Chondrocyte (in vitro differentiated cells): Measurements from ENCODE around the gene CCDC92B. TPM values are rescaled to one million over a fixed set of nuclear protein-coding genes. Genes with fewer than 3 reads are reported as not detected.
"Not testable (repeated sequence)": the region's sequence is repeated elsewhere in the genome, so short reads cannot be mapped to it uniquely, and the experiment has no call there.

Source experiments
- DNase-seq: peaks from one replicate; pipeline ENCODE4 v3.0.0; 2021; ENCODE audit warnings: mixed read lengths, low spot score
- H3K27ac Mint-ChIP-seq: one replicate; pipeline ENCODE4 v1.8.0; 2021; ENCODE audit warnings: mild to moderate bottlenecking, moderate library complexity, mixed read lengths; ENCODE audit not compliant: unreplicated experiment
- H3K27me3 Mint-ChIP-seq: 2 replicates; pipeline ENCODE4 v1.8.0; 2021; ENCODE audit warnings: low read depth, mixed read lengths
- H3K36me3 Mint-ChIP-seq: 2 replicates; pipeline ENCODE4 v1.8.0; 2021; ENCODE audit warnings: low read depth, mixed read lengths
- H3K4me1 Mint-ChIP-seq: 2 replicates; pipeline ENCODE4 v1.8.0; 2021; ENCODE audit warnings: low read depth, mild to moderate bottlenecking, mixed read lengths
- H3K4me3 Mint-ChIP-seq: one replicate; pipeline ENCODE4 v1.8.0; 2021; ENCODE audit warnings: mild to moderate bottlenecking, moderate library complexity, mixed read lengths; ENCODE audit not compliant: unreplicated experiment
- H3K9me3 Mint-ChIP-seq: 2 replicates; pipeline ENCODE4 v1.8.0; 2021; ENCODE audit warnings: low read depth, mixed read lengths
- CTCF ChIP-seq: fragments of 200-600 bp; sonication (generic); IDR thresholded peaks from 2 replicates; pipeline ENCODE4 v1.5.0; 2021; ENCODE audit warnings: antibody characterized with exemption, mild to moderate bottlenecking, moderate library complexity
- total RNA-seq: library from RNA; stranded (reverse); gene quantifications from 3 replicates; pipeline ENCODE4 v1.2.1, GENCODE V29; 2021

Gene CCDC92B
- total RNA-seq, 1 donor from 2014 or later: 0.07 TPM

GRCh38 chr17:2789700-2790099 is 40.2 kb upstream of the CCDC92B start:
- DNase-seq: no peak
- H3K36me3 Mint-ChIP-seq: no peaks in the 10 kb centered on the region
- H3K4me1 Mint-ChIP-seq: no peaks in the 10 kb centered on the region
- no peak for TF ChIP-seq CTCF
- H3K4me3 Mint-ChIP-seq: no peak overlapping the region
- no peak overlapping the region for H3K27ac Mint-ChIP-seq
- peaks cover 10% of the 10 kb centered on the region for H3K27me3 Mint-ChIP-seq
- no peaks in the 10 kb centered on the region for H3K9me3 Mint-ChIP-seq

GRCh38 chr17:2786176-2786881 is 36.9 kb upstream of the CCDC92B start:
- TF ChIP-seq CTCF: peak; percentile 87
- DNase-seq: no peak
- H3K4me3 Mint-ChIP-seq: no peak overlapping the region
- peaks cover 6% of the 10 kb centered on the region for H3K27me3 Mint-ChIP-seq
- H3K9me3 Mint-ChIP-seq: peaks cover 2% of the 10 kb centered on the region
- H3K27ac Mint-ChIP-seq: no peak overlapping the region
- no peaks in the 10 kb centered on the region for H3K36me3 Mint-ChIP-seq
- H3K4me1 Mint-ChIP-seq: no peaks in the 10 kb centered on the region

GRCh38 chr17:2785376-2785775 is 35.9 kb upstream of the CCDC92B start:
- not testable (repeated sequence) for H3K36me3 Mint-ChIP-seq, DNase-seq, H3K4me3 Mint-ChIP-seq, H3K27me3 Mint-ChIP-seq, H3K9me3 Mint-ChIP-seq, H3K4me1 Mint-ChIP-seq
- H3K27ac Mint-ChIP-seq: peak overlapping the region; percentile 9

GRCh38 chr17:2784864-2785263 is 35.4 kb upstream of the CCDC92B start:
- Mint-ChIP-seq H3K27ac (no peak overlapping the region), H3K36me3 (no peaks in the 10 kb centered on the region), H3K27me3 (peaks cover 8% of the 10 kb centered on the region), H3K4me3 (no peak overlapping the region), H3K4me1 (no peaks in the 10 kb centered on the region), H3K9me3 (peaks cover 2% of the 10 kb centered on the region)
- TF ChIP-seq CTCF: no peak
- DNase-seq: no peak

GRCh38 chr17:2783310-2784030 is 34.0 kb upstream of the CCDC92B start:
- Mint-ChIP-seq H3K27me3 (peaks cover 13% of the 10 kb centered on the region), H3K36me3 (no peaks in the 10 kb centered on the region), H3K4me1 (no peaks in the 10 kb centered on the region), H3K27ac (no peak overlapping the region), H3K4me3 (no peak overlapping the region), H3K9me3 (peaks cover 2% of the 10 kb centered on the region)
- DNase-seq: no peak
- no peak for TF ChIP-seq CTCF
